HG02763 (cell line): ENCODE measurements around the gene TP53AIP1.

Experiments
- ATAC-seq: cut with Tn5 transposase; IDR thresholded peaks from one replicate; pipeline ENCODE4 v1.9.1; 2021; ENCODE audit warnings: mild to moderate bottlenecking, moderate library complexity; ENCODE audit not compliant: unreplicated experiment

The TP53AIP1 gene

GRCh38 chr11:128907585-128907984 is 35.1 kb downstream of the TP53AIP1 start:
- no peak for ATAC-seq

GRCh38 chr11:128906185-128907050 is 36.3 kb downstream of the TP53AIP1 start:
- no peak for ATAC-seq

- peak; percentile 32 for ATAC-seq
These were observed 37.1 kb downstream of the TP53AIP1 start for GRCh38 chr11:128905345-128906184.

- peak; percentile 41 for ATAC-seq
These were observed 37.9 kb downstream of the TP53AIP1 start for GRCh38 chr11:128904656-128905344.

GRCh38 chr11:128904303-128904655 is 38.4 kb downstream of the TP53AIP1 start:
- ATAC-seq, result no peak

GRCh38 chr11:128903248-128904061 is 39.2 kb downstream of the TP53AIP1 start:
- ATAC-seq, result no peak

- no peak for ATAC-seq
These were observed 40.1 kb downstream of the TP53AIP1 start for GRCh38 chr11:128902515-128903066.

- ATAC-seq, result no peak
These were observed 40.8 kb downstream of the TP53AIP1 start for GRCh38 chr11:128901653-128902514.

GRCh38 chr11:128900468-128900867 is 42.2 kb downstream of the TP53AIP1 start:
- ATAC-seq, result no peak

- no peak for ATAC-seq
These were observed 43.9 kb downstream of the TP53AIP1 start for GRCh38 chr11:128898580-128899344.

- ATAC-seq, result no peak
These were observed 44.8 kb downstream of the TP53AIP1 start for GRCh38 chr11:128897826-128898225.

GRCh38 chr11:128896356-128896755 is 46.3 kb downstream of the TP53AIP1 start:
- no peak for ATAC-seq

- ATAC-seq, result no peak
These were observed 47.1 kb downstream of the TP53AIP1 start for GRCh38 chr11:128895526-128895925.

- no peak for ATAC-seq
These were observed 48.0 kb downstream of the TP53AIP1 start for GRCh38 chr11:128894685-128895084.

- peak; percentile 9 for ATAC-seq
These were observed 48.4 kb downstream of the TP53AIP1 start for GRCh38 chr11:128894286-128894681.

- peak; percentile 74 for ATAC-seq
These were observed 48.9 kb downstream of the TP53AIP1 start for GRCh38 chr11:128893578-128894285.

- ATAC-seq, result no peak
These were observed 49.7 kb downstream of the TP53AIP1 start for GRCh38 chr11:128892866-128893565.
